ENCODE measurements around the gene PPP2R3B.
"Not testable (repeated sequence)": the region's sequence is repeated elsewhere in the genome, so short reads cannot be mapped to it uniquely, and the experiment has no call there.

PPP2R3B gene

DNA sequence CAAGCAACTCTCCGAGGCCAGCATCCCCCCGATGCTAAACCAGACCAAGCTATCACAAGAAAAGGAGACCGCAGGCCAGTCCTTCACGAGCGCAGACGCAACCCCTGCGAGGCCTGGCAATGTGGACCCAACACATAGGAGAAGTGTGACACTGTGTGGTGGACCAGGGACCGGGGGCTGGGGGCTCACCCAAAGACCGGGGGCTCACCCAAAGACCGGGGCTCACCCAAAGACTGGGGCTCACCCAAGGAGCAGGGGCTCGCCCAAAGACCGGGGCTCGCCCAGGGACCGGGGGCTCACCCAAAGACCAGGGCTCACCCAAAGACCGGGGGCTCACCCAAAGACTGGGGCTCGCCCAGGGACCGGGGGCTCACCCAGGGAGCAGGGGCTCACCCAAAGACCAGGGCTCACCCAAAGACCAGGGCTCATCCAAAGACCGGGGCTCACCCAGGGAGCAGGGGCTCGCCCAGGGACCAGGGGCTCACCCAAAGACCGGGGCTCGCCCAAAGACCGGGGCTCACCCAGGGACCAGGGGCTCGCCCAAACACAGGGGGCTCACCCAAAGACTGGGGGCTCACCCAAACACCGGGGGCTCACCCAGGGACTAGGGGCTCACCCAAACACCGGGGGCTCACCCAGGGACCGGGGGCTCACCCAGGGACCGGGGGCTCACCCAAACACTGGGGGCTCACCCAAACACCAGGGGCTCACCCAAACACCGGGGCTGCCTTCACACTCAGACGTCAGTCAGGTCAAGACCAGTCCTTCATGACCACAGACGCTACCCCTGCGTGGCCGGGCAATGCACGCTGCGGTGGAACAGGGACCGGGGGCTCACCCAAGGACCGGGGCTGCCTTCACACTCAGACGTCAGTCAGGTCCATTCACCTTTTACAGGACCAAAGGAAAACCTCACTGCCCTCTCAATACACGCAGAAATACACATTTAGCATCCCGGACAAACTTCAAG is 32.9 kb downstream of the PPP2R3B start:
- no peak for DNase-seq (ENCODE audit: low read depth in 3 of 3, low spot score in 1 of 3)

DNA sequence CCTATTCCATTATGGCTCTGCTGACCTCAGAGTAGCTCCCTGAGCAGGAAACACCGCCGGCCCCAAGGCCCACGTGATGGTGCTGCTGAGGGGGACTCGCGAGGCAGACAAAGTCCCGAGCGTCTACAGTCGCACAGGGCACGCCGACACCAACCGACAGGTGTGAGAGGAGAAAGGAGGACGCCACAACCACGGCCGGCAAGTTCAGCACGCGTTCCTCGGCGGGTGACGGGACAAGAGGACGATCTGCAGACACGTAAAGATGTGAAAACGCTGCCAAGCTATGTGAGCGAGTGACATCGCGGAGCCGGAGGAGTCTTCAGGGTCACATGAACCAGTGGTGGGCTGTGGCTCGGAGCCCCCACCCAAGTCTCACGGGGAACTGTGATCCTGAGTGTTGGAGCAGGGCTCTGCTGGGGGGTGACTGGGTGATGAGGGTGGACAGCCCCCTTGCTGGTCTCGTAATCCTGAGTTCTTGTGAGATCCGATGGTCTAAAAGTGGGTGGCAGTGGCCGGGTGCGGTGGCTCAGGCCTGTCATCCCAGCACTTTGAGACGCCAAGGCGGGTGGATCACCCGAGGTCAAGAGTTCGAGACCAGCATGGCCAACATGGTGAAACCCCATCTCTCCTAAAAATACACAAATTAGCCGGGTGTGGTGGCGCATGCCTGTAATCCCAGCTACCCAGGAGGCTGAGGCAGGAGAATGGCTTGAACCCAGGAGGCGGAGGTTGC is 34.0 kb downstream of the PPP2R3B start:
- no peak for DNase-seq (ENCODE audit: low read depth in 3 of 3, low spot score in 1 of 3)

DNA sequence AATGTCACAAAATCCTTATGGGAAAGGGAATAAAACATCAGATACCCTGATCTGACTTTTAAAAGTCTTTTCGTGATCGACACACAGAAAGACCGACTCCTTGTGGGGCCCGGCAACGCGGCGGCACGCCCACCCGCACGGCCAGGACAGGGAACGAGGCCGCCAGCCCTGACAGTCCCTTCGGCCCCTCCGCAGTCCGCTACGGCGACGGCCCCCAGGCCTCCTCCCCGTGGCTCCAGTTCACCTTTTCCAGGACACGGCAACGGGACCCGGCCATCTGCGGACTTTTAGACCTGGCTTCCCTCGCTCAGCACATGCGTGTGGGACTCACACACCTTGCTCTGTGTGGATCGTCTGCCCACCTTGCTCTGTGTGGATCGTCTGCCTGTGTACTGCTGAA is 34.5 kb downstream of the PPP2R3B start:
- DNase-seq (ENCODE audit: low read depth in 3 of 3, low spot score in 1 of 3), result no peak

DNA sequence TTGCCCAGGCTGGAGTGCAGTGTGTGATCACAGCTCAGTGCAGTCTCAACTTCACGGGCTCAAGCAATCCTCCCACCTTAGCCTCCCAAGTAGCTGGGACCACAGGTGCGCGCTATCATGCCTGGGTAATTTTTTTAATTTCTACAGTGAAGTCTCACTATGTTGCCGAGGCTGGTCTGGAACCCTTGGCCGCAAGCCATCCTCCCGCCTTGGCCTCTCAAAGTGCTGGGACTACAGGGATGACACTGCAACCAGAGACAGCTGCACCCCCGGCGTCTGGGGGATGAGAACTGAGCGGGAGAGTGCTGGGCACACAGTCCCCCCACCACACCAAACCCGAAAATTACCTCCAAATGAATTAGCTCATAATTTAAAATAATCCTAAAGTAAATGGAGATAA is 35.0 kb downstream of the PPP2R3B start:
- DNase-seq (ENCODE audit: low read depth in 3 of 3, low spot score in 1 of 3), result no peak

- DNase-seq (ENCODE audit: low read depth in 3 of 3, low spot score in 1 of 3), result not testable (repeated sequence)
These were observed 35.4 kb downstream of the PPP2R3B start for GRCh38 chrX:351324-351641.

- no peak for DNase-seq (ENCODE audit: low read depth in 3 of 3, low spot score in 1 of 3)
These were observed 36.0 kb downstream of the PPP2R3B start for GRCh38 chrX:350534-351323.

DNA sequence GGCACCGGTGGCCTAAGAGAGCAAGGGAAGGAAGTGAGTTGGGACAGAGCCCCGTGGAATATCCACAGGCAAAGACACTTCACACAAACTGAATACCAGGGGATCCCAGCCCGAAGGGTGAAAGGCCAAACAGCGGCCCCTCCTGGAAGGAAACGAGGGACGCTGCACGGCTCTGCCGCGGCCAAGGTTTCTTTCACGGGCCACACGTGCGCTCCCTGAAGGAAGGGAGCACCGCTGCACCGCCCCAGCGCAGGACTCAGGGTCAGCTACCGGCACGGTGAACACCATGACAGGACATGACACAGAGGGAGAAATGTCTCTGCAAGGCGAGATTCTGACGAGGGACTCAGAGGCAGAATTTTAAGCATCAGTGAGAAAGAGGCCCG is 36.6 kb downstream of the PPP2R3B start:
- DNase-seq (ENCODE audit: low read depth in 3 of 3, low spot score in 1 of 3), result no peak

GRCh38 chrX:349702-350101 is 37.0 kb downstream of the PPP2R3B start:
- DNase-seq (ENCODE audit: low read depth in 3 of 3, low spot score in 1 of 3), result no peak

DNA sequence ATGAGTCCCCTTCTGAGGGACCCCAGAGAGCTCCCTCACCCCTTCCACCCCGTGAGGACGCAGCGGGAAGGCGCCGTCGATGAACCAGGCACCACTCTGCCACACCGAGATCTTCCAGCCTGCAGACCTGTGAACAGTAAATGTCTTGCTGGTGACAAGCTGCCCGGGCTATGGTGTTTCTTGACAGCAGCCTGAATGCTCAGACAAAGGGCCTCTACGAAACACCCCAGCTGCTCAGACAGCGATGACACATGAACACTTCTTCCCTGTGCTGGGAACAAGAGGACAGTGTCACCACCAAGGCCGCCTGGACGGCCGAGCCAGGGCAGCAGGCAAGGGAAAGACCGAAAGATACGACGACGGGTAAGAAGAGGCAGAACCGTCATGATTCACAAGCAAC is 37.5 kb downstream of the PPP2R3B start:
- DNase-seq (ENCODE audit: low read depth in 3 of 3, low spot score in 1 of 3), result no peak

GRCh38 chrX:348461-349117 is 38.1 kb downstream of the PPP2R3B start:
- no peak for DNase-seq (ENCODE audit: low read depth in 3 of 3, low spot score in 1 of 3)

- DNase-seq (ENCODE audit: low read depth in 3 of 3, low spot score in 1 of 3), result no peak
These were observed 39.2 kb downstream of the PPP2R3B start for GRCh38 chrX:347351-348117.

GRCh38 chrX:346034-346813 is 40.5 kb downstream of the PPP2R3B start:
- DNase-seq (ENCODE audit: low read depth in 3 of 3, low spot score in 1 of 3), result no peak

- no peak for DNase-seq (ENCODE audit: low read depth in 3 of 3, low spot score in 1 of 3)
These were observed 41.4 kb downstream of the PPP2R3B start for GRCh38 chrX:345020-345925.

DNA sequence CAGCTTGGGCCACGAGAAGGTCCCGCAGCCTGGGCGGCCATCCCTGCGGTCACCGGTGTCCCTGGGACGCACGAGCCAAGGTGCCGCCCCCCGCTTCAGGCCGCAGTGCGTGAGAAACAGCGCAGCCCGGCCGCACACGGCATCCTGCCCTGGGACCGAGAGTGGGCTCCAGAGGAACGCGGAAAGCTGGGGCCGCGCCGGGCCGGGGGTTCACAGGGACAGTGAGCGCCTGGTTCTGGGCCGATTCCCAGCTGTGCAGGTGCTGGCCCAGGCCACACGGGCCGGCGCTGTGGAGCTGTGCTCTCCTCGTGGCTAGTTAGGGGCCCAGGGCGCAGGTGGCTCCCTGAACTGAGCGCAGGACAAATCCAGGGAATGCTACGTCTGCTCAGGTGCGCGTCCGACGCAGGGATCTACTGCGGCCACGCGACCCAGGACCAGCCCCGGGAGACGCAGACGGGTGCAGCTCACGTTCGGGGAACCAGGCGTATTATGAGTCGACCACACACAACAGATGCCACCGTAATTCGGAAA is 42.3 kb downstream of the PPP2R3B start:
- DNase-seq (ENCODE audit: low read depth in 3 of 3, low spot score in 1 of 3), result no peak

DNA sequence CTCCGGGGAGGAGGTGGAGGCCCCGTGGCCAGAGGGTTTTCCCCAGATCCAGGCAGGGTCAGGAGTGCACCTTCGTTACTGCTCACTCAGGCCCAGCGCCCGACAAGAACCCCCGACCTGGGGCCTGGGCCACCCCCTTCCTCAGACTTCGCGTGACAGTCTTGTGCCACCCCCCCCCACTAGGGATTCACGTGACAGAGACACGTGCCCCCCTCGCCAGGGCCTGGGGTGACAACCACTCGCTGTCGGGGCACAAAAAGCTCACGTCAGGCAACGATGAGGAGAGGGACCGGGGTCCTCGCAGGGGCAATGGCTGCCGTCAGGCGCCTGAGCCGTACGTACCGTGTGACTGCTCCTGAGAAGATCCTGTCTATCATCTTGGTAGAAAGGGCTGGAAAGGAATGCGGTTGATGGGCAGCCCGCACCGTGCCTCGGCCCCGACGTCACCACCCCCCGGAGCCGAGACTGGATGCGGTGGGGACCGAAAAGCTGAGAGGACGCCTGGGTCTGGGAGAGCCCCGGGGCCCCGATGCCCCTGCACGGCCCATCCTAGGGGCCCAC is 45.1 kb downstream of the PPP2R3B start:
- no peak for DNase-seq (ENCODE audit: low read depth in 3 of 3, low spot score in 1 of 3)

DNA sequence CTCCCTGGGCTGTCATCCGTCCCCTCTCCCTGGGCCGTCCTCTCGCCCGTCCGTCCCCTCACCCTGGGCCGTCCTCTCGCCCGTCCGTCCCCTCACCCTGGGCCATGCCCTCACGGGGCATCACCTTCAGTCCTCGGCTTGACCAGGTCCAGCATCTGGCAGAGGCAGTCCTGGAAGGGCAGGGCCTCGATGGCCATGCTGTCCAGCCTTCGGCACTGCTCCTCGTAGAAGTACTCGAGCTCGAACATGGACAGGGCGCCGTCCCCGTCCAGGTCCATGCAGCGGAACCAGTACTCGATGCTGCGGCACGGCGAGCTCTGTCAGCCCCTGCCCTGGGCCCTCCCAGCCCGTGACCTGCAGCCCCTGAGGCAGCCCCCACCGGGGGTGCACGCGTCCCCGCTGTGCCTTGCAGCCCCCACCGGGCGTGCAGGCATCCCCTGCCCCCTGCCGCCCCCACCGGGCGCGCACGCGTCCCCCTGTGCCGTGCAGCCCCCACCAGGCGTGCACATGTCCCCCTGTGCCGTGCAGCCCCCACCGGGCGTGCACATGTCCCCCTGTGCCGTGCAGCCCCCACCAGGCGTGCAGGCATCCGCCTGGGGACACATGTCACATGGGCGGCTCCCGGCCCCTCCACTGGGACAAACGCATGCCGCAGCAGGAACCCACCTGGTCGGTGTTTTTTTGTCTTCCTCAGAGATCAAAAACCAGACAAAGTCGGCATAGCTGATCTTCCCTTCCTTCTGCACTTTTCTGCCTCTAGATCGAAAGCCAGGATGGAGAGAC is 45.9 kb downstream of the PPP2R3B start:
- no peak for DNase-seq (ENCODE audit: low read depth in 3 of 3, low spot score in 1 of 3)

GRCh38 chrX:340121-340520 is 46.6 kb downstream of the PPP2R3B start:
- no peak for DNase-seq (ENCODE audit: low read depth in 3 of 3, low spot score in 1 of 3)

Data from stimulated activated CD4-positive, alpha-beta T cell treated with anti-CD3 and anti-CD28 coated beads, TNF-alpha, amount 100 ng/mL, for 1 hour (primary cell).